Nephron (organoid): ENCODE results near the gene FRG2.
"Not testable (repeated sequence)": the region's sequence is repeated elsewhere in the genome, so short reads cannot be mapped to it uniquely, and the experiment has no call there.

Experiments used
- H3K27ac Mint-ChIP-seq, 3 experiments: 2 replicates each; pipeline ENCODE4 v1.8.0; 2020; ENCODE audit warnings: mixed read lengths in 3 of 3, mild to moderate bottlenecking in 2 of 3, moderate library complexity in 1 of 3
- H3K27me3 Mint-ChIP-seq: 2 replicates; pipeline ENCODE4 v1.8.0; 2021; ENCODE audit warnings: low read depth, mild to moderate bottlenecking, moderate library complexity, mixed read lengths
- H3K36me3 Mint-ChIP-seq: 2 replicates; pipeline ENCODE4 v1.8.0; 2020; ENCODE audit warnings: low read depth, mixed read lengths
- H3K4me1 Mint-ChIP-seq: 2 replicates; pipeline ENCODE4 v1.8.0; 2020; ENCODE audit warnings: mixed read lengths
- H3K4me3 Mint-ChIP-seq, 3 experiments: 2 replicates each; pipeline ENCODE4 v1.8.0; 2020; ENCODE audit warnings: mild to moderate bottlenecking in 3 of 3, mixed read lengths in 3 of 3, moderate library complexity in 2 of 3
- H3K9me3 Mint-ChIP-seq: 2 replicates; pipeline ENCODE4 v1.8.0; 2020; ENCODE audit warnings: mixed read lengths
- TF ChIP-seq, protein P1 (sequence below), 3 experiments: fragments of 200-600 bp; sonication (generic); IDR thresholded peaks; one replicate each; pipeline ENCODE4 v1.5.0; 2021; ENCODE audit warnings: antibody characterized with exemption in 3 of 3; ENCODE audit not compliant: unreplicated experiment in 3 of 3

Gene FRG2

DNA sequence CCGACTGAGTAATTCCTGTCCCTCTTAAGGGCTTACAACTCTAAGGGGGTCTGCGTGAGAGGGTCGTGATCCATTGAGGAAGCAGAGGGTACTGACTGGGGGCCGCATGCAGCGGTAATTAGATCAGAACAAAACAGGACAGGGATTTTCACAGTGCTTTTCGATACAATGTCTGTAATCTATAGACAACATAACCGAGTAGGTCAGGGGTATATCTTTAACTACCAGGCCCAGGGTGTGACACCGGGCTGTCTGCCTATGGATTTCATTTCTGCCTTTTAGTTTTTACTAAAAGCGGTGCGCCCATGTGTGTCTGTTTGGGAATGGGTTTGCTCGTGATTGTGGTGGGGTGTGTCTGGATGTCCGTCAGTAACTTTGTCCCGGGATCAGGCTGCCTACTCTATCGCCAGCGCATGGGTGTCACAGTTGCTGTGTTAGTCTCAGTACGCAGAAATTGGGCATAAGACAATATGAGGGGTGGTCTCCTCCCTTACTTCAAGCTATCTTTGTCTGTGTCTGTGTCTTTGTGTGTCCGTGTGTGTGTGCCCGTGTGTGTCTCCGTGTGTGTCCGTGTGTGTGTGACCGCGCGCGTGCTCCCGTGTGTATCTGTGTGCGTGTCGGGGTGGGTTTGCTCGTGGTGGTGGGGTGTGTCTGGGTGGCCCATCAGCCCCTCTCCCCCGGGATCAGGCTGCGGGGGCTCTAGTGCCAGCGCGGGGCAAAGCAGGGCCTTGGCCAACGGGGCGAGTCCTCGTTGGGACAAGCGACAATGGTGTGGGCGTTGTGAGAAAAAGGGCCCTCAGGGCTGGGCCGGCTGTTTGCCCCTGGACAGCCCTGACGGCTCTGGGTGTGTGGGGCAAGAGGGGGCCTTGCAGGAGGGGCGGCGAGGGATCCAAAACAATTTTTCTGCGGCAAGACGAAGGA, 10.4 kb downstream of the FRG2 start:
- H3K36me3 Mint-ChIP-seq, result peaks cover 20% of the 10 kb centered on the region
- H3K4me3 Mint-ChIP-seq, result no peak overlapping the region
- no peak overlapping the region for H3K27ac Mint-ChIP-seq
- H3K4me1 Mint-ChIP-seq, result no peaks in the 10 kb centered on the region
- peaks cover 32% of the 10 kb centered on the region for H3K27me3 Mint-ChIP-seq
- TF ChIP-seq, protein P1, sequence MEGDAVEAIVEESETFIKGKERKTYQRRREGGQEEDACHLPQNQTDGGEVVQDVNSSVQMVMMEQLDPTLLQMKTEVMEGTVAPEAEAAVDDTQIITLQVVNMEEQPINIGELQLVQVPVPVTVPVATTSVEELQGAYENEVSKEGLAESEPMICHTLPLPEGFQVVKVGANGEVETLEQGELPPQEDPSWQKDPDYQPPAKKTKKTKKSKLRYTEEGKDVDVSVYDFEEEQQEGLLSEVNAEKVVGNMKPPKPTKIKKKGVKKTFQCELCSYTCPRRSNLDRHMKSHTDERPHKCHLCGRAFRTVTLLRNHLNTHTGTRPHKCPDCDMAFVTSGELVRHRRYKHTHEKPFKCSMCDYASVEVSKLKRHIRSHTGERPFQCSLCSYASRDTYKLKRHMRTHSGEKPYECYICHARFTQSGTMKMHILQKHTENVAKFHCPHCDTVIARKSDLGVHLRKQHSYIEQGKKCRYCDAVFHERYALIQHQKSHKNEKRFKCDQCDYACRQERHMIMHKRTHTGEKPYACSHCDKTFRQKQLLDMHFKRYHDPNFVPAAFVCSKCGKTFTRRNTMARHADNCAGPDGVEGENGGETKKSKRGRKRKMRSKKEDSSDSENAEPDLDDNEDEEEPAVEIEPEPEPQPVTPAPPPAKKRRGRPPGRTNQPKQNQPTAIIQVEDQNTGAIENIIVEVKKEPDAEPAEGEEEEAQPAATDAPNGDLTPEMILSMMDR (IDR thresholded peaks at IDR 0.05; ENCODE audit: unreplicated experiment in 3 of 3), result no peak
- peaks cover 51% of the 10 kb centered on the region for H3K9me3 Mint-ChIP-seq

DNA sequence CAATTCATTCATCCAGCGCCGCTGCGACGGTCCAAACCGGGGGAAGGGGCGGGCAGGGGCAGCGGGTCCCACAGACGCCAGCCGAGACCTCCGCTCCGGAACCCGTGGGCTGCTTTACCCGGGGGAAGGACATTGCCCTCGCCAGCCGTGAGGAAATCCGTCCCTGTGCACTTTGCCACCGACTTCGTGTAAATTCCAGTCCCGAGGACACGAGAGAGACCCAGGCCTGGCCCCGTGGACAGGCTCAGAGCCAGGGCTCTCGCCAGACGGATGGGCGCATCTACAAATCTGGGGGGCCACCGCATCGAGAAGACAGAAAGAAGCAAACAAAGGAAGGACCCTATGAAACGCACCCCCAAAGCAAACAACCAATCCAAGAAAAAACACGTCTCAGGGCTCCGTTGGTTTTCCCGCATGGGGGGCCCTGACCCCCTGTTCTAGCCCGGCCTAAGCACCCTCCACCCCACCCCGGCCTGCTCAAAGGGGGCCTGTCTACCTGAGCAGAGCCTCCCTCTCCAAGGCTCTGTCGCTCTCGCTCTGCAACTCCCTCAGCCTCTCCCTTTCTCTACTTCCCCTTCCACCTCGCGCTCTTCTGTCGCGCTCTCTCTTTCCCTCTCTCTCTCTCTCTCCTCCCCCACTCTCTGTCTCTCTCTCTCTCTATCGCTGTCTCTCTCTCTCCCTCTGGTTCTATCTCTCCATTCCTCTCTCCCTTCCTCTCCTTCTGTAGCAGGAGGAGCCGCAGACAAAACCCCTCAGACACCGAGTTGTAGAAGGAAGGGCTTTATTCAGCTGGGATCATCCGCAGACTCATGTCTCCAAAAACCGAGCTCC, 11.3 kb downstream of the FRG2 start:
- Mint-ChIP-seq H3K36me3 (peaks cover 20% of the 10 kb centered on the region), H3K4me3 (no peak overlapping the region), H3K9me3 (peaks cover 50% of the 10 kb centered on the region), H3K27me3 (peaks cover 30% of the 10 kb centered on the region), H3K27ac (no peak overlapping the region), H3K4me1 (no peaks in the 10 kb centered on the region)
- TF ChIP-seq, protein P1 (IDR thresholded peaks at IDR 0.05; ENCODE audit: unreplicated experiment in 3 of 3), result no peak

DNA sequence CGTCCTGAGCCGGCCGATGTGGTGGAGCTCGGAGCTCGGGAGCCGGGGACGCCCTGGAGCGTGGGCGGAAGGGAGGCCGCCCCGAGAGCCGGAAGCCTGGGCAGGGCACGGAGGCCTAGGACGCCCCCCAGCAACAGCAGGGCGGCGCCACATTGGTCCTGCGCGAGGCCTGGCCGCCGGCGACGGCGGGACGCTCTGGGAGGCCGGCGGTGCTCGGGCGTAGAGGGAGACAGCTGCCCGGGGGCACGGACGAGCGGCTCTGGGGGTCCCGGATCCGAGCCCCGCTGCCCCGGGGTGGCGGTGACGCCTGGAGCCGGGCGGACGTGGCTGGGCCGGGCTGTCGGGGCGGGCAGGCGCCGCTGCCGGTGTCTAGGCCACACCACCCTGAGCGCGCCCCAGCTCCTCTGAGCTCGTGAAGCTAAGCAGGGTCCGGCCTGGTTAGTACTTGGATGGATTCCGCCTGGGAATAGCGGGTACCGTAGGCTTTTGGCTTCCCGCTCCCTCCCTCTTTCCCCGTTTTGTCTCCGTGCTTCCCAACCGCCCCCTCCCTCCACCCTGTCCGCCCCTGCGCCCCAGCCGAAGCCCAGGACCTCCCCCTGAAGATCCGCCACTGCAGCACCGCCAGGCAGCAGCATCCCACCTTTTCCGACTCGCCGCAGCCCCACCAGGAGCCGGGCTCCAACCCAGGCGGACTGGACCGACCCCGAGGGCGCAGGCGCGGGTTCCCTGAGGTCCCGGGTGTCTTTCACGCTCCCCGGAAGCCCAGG, 12.1 kb downstream of the FRG2 start:
- H3K36me3 Mint-ChIP-seq, result peaks cover 20% of the 10 kb centered on the region
- H3K27ac Mint-ChIP-seq, result no peak overlapping the region
- no peaks in the 10 kb centered on the region for H3K4me1 Mint-ChIP-seq
- TF ChIP-seq, protein P1 (IDR thresholded peaks at IDR 0.05; ENCODE audit: unreplicated experiment in 3 of 3), result no peak
- no peak overlapping the region for H3K4me3 Mint-ChIP-seq
- peaks cover 43% of the 10 kb centered on the region for H3K9me3 Mint-ChIP-seq
- peaks cover 26% of the 10 kb centered on the region for H3K27me3 Mint-ChIP-seq

DNA sequence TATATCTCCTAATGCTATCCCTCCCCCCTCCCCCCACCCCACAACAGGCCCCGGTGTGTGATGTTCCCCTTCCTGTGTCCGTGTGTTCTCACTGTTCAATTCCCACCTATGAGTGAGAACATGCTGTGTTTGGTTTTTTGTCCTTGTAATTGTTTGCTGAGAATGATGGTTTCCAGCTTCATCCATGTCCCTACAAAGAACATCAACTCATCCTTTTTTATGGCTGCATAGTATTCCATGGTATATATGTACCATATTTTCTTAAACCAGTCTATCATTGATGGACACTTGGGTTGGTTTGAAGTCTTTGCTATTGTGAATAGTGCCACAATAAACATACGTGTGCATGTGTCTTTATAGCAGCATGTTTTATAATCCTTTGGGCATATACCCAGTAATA, 37.1 kb downstream of the FRG2 start:
- Mint-ChIP-seq H3K4me1 (peaks cover 11% of the 10 kb centered on the region), H3K9me3 (peaks cover 26% of the 10 kb centered on the region)
- H3K27me3 Mint-ChIP-seq, H3K36me3 Mint-ChIP-seq, H3K27ac Mint-ChIP-seq, H3K4me3 Mint-ChIP-seq: not testable (repeated sequence)

DNA sequence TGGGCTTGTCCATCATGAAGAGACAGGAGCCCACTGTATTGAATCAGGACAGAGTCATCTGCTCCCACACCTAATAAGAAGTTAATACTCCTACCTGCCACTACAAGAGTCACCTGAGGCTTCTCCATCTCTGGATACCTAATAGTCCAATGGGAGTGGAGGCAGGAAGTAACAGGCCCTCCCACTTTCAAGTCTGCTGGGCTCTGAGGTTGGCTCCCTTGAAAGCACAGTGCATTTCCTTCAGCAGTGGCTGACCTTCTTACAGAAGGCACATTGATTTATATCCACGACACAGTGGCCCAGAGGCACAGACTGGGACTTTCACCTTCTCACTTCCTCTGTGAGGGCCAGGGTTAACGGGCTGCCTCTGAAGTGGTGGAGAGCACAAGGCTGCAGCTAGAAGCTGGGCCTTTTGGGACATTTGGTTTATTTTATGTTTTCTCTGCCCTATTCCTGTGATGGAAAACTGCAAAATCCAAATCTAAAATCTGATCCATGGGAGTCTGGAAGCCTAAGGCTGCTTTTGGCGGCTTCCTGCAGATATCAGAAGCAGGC, 38.1 kb downstream of the FRG2 start:
- TF ChIP-seq, protein P1 (IDR thresholded peaks at IDR 0.05; ENCODE audit: unreplicated experiment in 3 of 3), result no peak
- peaks cover 11% of the 10 kb centered on the region for H3K4me1 Mint-ChIP-seq
- peaks cover 3% of the 10 kb centered on the region for H3K36me3 Mint-ChIP-seq
- peaks cover 26% of the 10 kb centered on the region for H3K9me3 Mint-ChIP-seq
- H3K27ac Mint-ChIP-seq, result no peak overlapping the region
- no peak overlapping the region for H3K4me3 Mint-ChIP-seq
- H3K27me3 Mint-ChIP-seq, result no peaks in the 10 kb centered on the region

DNA sequence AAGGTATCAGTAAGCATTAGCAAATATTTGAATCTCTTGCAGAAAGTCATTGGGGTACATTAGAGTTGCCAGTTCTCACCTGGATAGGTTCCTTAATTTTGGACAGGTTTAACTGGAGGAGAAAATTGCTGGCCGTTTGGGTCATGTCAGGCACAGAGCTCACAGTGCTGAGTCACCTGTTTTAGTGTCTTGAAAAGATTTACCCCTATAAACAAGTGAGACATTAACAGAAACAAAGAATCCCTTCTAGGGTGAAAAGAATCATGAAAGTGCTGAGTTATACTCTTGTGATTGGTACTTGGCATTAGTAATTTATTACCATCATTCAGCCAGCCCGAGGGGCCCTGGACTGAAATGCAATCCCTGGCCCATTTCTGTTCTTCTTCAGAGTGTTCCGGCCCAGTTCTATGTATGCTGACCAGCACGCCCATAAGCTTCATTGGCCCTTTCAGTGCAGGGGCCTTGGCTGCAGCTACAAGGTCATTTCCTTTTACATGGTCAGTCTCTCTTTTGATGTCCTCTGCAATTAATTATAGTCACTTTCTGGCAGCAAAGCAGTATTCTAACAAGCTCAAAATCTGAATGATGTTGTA, 41.3 kb downstream of the FRG2 start:
- Mint-ChIP-seq H3K4me1 (peaks cover 11% of the 10 kb centered on the region), H3K27ac (peak overlapping the region in 1 of 3 experiments; percentile 51), H3K9me3 (peaks cover 32% of the 10 kb centered on the region)
- H3K27me3 Mint-ChIP-seq, H3K4me3 Mint-ChIP-seq, H3K36me3 Mint-ChIP-seq: not testable (repeated sequence)

DNA sequence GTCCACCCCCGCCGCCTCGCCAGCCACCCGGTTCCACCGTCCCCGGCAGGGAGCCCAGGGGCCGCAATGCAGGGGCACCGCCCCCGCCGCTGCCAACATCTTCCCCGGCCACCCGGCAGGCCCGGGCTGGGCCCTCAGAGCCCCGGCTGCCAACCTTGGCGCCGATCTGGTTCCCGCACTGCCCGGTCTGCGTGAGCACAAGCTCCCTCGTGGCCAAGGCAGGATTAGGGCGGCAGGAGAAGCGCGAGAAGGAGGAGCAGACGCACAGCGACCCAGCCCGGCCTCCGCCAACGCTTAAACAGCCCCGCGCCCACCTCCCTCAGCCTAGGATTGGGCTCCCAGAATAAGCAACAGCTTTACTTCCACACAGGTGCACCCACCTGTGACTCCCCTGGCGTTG, 42.4 kb downstream of the FRG2 start:
- not testable (repeated sequence) for H3K4me3 Mint-ChIP-seq, H3K27ac Mint-ChIP-seq, H3K27me3 Mint-ChIP-seq, H3K36me3 Mint-ChIP-seq
- Mint-ChIP-seq H3K4me1 (peaks cover 11% of the 10 kb centered on the region), H3K9me3 (peaks cover 34% of the 10 kb centered on the region)

DNA sequence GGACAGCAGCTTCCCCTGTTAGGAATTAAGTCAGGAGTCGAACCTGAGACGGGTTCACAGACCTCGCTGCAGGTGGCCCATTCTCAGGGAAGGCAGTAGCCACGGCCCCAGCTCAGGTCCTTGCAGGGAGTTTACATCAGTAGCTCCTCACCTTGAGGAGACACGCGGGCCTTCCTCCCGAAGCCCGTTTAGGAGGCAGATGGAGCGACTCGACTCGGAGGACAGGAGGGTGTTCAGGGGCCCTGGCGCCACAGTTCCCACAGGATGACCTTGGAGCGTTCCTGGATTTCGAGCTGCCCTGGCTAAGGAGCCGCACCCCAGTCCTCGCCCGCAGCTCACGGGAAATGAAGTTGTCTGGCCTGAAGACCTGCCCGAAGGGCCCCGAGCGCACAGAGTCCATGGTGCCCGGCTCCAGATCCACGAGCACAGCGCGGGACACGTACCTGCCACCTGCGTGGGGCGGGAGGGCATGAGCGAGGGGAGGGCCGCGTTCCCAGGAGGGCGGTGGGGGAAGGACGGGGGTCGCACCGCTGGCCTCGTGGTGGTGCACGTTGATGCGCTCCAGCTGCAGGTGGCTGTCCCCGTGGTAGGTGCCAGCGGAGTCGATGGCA, 43.0 kb downstream of the FRG2 start:
- not testable (repeated sequence) for H3K27ac Mint-ChIP-seq, H3K4me3 Mint-ChIP-seq, H3K36me3 Mint-ChIP-seq, H3K27me3 Mint-ChIP-seq
- Mint-ChIP-seq H3K9me3 (peaks cover 38% of the 10 kb centered on the region), H3K4me1 (peaks cover 11% of the 10 kb centered on the region)
